Activated T-cell treated with anti-CD3 and anti-CD28 coated beads for 4 hours (primary cell): ENCODE results near the gene ZNF189.
A peak's percentile ranks its signal among the peaks of the same experiment; 100 is the strongest.

ENCODE experiments used
- DNase-seq: peaks from one replicate; pipeline ENCODE4 v3.0.0-alpha.2; 2020

Gene ZNF189

GRCh38 chr9:101421653-101422065 is 23.0 kb downstream of the ZNF189 start:
- no peak for DNase-seq

DNA sequence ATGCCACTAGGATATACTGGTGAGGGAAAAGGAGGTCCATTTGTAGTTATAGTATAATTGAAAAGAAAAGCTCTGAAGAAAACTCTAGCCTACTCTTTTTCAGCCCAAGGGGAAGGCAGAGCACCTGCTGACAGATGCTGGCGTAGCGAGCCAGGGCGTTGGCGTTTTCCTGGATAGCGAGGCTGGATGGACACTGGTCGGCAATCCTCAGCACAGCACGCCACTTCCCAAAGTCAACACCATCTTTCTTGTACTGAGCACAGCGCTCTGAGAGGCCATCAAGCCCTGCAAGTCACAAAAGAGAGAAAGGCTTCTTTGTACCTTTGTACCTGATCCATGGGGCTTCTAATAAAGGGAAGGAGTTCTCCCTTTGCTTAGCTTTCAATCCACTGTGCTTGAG is 28.7 kb downstream of the ZNF189 start:
- no peak for DNase-seq

GRCh38 chr9:101427957-101428655 is 29.5 kb downstream of the ZNF189 start:
- DNase-seq = no peak

DNA sequence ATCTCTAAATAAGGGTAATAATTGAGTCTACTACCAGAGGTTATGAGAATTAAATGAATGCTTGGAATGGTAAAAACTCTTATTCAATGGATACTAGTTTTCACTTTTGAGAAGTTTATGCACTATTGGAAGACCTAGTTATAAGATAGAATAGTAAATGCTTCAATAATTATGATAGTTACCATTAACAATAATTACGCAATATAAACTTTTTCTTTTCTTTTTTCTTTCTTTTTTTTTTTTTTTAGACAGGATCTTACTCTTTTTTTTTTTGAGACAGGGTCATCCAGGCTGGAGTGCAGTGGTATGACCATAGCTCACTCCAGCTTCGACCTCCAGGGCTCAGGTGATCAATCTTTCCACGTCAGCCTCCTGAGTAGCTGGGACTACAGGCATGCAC is 30.3 kb downstream of the ZNF189 start:
- no peak for DNase-seq

- DNase-seq = no peak
Observed at GRCh38 chr9:101429736-101430135, 31.1 kb downstream of the ZNF189 start.

- no peak for DNase-seq
Observed at GRCh38 chr9:101432171-101432570, 33.5 kb downstream of the ZNF189 start.

- no peak for DNase-seq
Observed at GRCh38 chr9:101432740-101433139, 34.1 kb downstream of the ZNF189 start.

DNA sequence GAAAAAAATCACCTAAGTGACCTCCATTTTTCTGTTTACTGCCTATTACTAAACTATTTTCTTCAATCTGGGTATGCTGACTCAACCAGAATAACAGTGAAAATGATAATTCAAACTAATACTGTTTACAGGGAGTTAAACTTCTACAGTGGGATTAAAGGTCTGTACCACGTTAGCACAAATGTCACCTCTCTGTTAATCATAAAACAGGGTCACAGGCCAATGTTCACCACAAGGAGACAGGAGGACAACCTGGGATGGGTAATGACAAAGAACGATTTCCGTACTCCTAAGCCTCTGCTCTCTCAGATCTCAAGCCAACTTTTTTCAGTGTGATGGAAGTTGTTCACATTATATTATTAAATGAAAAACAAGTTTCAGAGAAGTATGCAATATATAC is 34.6 kb downstream of the ZNF189 start:
- no peak for DNase-seq

- DNase-seq = no peak
Observed at GRCh38 chr9:101434998-101435397, 36.3 kb downstream of the ZNF189 start.

GRCh38 chr9:101435601-101436079 is 37.0 kb downstream of the ZNF189 start, which contains the start of gene ALDOB:
Gene ALDOB, minus strand, starts transcription at chr9:101435774. Its CDS starts 4,887 bp downstream, at chr9:101430887.
- DNase-seq = no peak

DNA sequence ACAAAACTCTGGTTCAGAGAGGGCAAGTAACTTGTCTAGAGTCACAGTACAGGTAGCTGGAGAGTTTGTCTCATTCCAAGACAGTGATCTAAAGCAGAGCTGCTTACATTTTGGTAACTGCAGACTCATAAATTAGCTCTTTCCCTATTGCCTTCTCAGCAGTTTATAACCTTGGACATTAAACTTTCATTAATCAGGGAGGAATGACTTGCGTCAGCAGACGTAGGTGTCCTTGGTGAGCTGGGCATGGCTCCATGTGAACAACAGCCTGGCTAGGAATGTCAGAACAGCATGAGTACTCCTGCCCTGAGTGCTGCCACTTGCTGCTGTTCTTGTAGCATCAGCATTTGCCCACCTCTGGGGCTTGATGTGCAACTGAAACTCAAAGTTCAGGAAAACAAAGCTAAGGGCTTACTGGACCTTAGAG is 39.2 kb downstream of the ZNF189 start:
- no peak for DNase-seq

DNA sequence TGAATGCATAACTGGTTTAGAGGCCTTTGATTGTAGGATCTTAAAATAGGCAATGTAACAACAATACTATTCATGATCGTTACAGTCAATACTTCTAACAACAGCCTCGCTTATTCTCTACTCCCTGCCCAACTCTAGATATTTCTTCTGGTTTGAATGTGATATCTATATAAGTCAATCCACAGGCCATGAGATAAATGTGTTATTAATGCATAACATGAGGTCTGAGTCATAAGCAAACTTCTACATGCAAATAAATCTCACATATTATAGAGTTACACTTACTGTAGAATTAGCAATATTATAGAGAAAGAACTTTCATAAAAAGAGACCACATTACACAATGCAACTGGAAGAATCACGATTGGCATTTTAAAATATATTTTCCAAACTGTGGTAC is 39.9 kb downstream of the ZNF189 start:
- no peak for DNase-seq

GRCh38 chr9:101440714-101441230 is 42.1 kb downstream of the ZNF189 start:
- DNase-seq = no peak

DNA sequence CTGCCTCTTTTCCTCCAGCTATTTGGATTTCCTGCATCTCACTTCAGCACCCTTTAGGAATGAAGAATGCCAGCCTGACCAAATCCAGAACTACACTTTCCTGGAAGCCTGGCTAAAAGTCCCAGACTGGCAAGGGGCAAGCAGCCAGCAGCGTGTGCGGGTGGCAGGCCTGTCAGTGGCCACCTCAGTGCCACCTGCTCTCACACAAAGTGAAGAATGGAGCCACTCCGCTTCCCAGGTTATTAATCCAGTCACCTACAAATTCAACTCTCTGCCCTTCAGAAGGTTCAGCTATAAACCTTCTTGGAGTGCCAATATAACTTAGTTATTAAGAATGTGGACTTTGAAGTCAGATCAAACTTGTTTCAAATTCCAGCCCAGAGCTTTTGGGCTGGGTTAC is 43.7 kb downstream of the ZNF189 start:
- no peak for DNase-seq

DNA sequence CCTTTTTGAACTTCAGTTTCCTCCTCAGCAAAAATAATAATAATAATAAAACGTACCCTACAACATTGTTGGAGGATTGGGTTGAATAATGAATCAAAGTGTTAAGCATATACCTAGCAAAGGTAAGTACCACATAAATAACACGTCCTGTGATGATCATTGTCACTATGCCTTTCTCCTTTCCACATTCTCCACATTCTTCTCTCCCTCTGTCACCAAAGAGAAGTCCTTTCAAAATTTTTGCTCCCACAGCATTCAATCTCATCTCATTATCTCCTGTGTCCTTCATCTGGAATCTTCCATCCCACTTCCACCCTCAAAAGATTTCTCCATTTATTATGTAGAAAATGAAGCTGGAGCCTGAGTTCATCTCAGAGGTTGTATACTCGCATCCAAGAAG is 44.1 kb downstream of the ZNF189 start:
- no peak for DNase-seq

DNA sequence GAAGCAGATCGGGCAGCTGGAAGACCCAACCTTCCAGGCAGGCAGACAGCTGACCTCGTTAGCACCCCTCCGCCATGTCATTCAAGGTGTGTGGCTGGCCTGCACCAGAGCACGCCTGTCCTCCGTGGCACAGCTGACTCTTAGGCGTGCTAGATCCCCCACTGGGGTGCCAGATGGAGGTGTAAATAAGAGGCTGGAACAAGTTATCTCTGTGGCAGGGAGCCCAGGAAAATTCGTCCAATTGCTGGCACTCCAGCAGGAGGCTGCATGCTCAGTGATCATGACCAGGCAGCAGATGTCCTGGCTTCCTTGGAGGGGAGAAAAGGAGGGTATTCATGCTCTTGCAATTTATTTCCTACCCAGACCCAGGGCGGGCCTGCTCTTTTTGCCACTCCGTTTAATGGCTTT is 44.7 kb downstream of the ZNF189 start:
- DNase-seq = no peak

DNA sequence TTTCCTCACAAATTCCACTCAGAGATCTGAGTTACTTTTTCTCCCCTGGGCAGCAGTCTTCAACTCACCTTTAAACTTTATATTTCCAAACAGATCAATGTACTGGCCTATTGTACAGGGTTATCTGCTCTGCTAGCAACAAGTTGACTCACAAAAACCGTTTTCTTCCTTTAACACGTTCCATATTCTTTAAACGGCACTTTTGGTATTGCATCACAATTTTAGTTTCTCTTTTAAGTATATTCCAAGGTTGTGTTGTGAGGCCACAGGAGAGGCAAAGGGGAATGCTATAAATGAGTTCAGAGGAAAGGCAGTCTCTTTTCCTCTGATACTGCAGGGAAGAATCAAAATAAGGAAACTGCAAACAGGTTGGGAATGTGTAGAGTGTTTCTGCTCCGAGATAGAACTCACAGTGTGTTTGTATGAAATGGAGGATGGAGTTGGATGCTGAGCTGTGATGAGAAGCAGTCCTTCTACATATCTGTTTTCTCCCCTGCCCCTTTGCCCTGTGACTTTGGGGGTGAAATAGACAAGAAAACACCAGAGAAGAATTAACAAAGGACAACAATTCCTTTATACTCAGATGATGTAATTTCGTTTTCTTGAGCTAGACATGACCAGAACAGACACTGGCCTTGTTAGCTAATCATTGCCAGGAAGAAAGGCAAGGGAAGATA is 46.8 kb downstream of the ZNF189 start:
- DNase-seq = no peak

- no peak for DNase-seq
Observed at GRCh38 chr9:101446732-101447131, 48.1 kb downstream of the ZNF189 start.

DNA sequence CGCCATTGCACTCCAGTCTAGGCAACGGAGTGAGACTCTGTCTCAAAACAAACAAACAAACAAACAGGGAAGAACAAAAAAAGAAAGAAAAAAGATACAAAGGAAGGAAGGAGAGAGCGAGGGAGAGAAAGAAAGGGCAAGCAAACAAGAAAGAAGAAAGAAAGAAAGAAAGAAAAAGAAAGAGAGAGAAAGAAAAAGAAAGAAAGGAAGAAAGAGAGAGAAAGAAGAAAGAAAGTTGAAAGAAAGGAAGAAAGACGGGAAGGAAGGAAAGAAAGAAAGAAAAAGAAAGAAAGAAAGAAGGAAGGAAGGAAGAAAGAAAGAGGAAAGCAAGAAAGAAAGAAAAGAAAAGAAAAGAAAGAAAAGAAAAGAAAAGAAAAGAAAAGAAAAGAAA is 50.0 kb downstream of the ZNF189 start:
- DNase-seq = no peak

DNA sequence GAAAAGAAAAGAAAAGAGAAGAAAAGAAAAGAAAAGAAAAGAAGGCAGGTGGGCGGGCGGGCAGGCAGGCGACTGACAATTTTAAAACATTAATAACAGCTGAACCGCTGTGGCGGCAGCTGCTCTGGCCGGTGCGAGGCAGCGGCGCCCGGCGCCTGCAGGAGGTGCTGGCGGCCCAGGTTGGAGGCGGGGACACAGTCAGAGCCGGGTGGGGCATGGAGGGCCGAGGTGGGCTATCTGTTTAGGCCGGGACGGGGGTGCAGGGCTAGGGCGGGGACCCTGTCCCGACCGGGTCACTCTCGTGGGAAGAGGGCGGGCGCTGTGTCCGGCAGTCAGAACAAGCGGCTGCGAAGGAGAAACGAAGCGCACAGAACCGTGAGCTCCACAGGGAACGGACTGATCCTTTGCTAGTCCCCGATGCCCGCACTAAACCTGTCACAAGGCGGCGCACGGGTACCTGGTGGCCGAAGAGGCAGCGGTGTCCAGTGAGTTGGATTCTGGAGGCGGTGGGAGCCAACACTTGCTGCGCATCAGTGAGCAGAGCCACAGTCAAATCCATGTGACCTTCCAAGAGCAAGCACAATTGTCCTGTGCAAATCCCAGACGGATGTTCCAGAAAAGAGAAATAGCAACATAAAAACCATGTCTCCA is 50.5 kb downstream of the ZNF189 start:
- DNase-seq = peak; percentile 9

GRCh38 chr9:101450931-101451330 is 52.3 kb downstream of the ZNF189 start:
- DNase-seq = no peak

GRCh38 chr9:101451498-101451897 is 52.8 kb downstream of the ZNF189 start:
- DNase-seq = no peak

- DNase-seq = no peak
Observed at GRCh38 chr9:101453776-101454570, 55.3 kb downstream of the ZNF189 start.
